ENCODE results near the gene CCDC24.

Gene CCDC24
- total RNA-seq: 0 to 0.94 reads per million in 2 donors

DNA sequence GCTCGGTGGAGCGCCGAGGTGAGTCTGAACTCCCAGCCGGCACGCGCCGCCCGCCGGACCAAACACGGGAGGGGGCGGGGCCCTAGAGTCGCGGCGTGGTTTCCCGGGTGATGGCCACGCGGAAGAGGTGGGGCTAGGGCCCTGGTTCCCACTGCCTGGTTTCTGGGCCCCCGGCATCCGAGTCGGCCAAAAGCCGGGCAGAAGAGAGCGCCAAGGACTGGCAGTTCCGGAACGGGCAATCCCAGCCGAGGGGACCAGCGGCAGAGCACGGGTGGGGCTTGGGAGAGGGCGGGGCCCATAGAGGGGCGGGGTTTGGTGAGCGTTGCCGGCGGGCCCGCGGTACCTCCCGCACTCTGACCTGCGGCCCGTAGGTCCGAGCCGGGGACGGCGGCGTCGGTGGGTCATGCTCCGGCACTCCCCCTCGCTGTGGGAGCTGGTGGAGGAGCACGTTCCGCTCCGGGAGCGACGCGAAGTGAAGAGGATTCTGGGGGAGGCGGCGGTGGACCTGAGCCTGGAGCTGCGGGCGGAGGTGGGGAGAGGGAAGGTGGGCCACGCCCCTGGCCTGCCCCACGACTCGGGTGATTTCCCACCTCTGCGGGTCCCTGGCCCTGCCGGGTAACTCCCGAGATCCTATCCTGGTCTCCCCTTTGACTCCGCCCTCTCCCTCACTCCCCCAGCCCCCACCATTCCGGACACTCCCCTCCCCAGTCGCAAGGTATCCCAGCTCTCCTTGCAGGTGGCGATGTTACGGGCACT lies at the start of gene CCDC24:
Gene CCDC24, plus strand, starts transcription at position 124 of the 756 bp plus-strand sequence. Its CDS starts 280 bp downstream, at position 404.
- DNase-seq: peak; percentile 58 to 70 (median 64)

DNA sequence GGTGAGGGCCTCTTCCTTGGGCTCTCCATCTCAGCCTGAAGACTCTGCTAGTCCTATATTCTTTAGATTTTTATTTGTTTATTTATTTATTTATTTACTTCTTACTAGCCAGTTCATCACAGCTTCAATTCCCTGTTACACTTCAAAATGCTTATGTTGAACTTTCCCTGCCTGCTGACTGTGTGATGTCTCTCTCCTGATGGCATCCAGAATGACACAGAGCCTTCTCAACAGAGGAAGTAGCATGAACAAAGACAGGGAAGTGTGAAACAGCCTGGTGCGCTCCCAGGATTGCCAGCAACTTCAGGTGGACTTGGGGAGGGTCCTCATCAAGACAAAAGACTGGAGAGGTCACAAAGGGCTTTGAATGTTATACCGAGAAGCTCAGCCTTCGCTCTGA lies 49.0 kb upstream of the CCDC24 start:
- DNase-seq: no peak

DNA sequence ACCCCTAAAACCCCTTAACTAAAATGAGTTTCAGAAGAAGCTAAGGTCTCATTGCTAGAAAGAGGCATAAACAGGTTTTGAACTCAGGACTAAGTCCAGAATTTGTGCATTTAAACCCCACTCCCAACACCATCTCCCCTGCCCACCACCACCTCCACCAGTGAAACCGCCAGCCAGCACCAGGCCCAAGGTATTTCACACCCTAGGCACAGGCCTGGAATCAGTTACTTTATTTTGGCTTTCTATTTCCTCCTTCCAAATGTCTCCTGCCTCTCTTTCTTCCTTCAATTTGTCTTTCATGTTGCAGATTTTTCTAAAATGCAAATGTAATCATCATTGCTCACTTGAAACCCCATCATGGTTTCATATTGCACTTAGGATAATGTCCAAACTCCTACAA lies 46.5 kb upstream of the CCDC24 start:
- no peak for DNase-seq

DNA sequence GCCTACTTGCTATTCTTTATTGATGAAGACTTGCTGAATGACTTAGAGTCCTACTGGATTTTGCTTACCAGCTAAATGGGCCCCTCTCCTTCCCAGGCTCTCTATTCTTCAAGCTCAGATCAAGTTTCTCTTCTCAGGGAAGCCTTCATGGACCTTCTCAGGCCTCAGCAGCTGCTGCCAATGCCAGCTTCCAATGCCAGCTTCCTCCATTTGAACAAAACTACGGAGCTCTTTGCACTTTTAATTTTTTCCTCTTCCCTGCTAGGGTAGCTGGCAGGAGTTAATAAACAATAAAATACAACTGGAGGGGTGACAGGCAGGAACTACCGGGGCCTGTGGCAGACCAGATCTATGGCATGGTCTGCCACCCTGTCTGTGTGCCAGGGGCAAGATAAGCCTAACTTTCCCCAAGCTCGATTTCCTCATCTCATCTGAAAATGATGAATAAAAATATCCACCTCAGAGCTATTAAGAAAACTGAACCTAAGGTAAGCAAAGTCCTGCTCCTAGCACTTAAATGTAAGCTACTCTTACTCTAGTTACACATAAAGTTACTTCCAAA lies 45.6 kb upstream of the CCDC24 start:
- DNase-seq: no peak

DNA sequence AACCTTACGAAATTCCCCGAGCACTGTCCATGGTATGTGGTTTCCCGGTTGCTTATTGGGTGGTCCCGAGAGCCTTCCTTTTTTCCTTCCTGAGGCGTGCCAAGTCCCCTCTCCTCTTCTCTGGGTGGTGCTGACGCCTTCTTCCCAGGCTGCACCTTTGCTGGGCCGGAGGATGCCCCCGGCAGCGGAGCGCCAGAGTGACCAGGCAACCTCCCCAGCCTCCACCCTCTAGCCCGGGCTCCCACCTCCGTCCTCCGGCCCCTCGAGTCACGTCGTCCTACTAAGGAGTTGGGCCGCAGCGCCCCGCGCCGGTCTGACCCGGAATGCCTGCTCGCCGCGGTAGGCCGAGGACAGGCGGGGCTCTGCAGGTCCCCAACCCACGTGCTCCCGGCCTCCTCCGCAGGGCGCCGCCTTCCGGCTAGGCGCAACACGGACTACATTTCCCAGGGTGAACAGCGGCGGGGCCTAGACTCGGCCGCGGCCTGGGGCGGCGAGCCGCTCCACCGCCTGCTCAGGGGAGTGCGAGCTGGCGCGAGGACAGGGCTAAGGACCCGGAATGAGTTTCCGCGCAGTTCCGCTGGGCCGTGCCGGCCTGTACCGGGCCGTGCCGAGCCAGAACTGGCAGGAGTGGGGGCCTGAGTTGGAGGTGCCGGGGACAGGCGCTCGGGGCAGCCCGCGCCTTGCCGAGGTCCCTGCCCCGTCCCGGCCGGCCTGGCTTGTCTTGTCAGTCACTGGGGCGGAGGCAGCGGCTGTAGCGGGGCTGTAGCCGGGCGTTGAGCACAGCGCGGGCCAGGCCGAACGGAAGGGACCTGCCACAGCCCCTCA lies 45.0 kb upstream of the CCDC24 start, which contains the start of gene IPO13:
Gene IPO13, plus strand, starts transcription at position 715 of the 825 bp plus-strand sequence. CDS start 651 bp downstream, outside the sequence.
- peak; percentile 81 to 98 (median 93) for DNase-seq

DNA sequence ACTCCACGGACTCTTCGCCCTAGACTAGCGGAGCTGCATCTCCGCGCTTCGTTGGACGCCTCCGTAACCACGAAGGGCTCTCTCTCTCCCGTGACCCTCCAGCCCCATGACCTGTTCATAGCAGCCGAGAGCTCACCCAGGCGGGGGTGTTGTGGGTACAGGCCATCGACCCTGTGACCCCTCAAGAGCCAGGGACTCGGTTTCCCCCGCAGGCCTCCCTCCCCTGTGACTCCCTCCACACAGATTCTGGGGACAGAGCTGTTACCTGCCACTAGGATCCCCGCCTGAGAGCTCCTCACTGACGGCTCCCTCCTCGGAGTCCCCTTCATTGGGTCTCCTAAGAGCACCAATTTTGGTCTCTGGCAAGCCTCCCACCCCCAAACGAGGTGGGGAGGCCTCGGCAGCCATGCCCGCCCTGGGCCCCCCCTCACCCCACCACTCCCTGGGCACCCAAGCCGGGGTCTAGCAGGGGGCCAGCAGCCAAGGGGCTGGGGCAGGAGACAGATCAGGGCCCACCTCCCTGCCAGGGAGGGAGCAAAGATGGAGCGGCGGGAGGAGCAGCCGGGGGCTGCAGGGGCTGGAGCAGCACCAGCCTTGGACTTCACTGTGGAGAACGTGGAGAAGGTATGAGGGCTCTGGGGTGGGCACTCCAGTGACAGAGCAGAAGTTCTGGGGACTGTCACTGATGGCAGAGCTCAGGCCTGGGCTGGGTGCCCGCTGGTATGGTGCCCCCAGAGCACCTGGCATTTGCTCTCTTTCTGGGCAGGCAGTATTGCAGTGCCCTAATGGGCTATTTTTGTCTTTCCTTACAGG lies 44.1 kb upstream of the CCDC24 start:
- peak in 1 of 5 experiments; percentile 38 for DNase-seq

DNA sequence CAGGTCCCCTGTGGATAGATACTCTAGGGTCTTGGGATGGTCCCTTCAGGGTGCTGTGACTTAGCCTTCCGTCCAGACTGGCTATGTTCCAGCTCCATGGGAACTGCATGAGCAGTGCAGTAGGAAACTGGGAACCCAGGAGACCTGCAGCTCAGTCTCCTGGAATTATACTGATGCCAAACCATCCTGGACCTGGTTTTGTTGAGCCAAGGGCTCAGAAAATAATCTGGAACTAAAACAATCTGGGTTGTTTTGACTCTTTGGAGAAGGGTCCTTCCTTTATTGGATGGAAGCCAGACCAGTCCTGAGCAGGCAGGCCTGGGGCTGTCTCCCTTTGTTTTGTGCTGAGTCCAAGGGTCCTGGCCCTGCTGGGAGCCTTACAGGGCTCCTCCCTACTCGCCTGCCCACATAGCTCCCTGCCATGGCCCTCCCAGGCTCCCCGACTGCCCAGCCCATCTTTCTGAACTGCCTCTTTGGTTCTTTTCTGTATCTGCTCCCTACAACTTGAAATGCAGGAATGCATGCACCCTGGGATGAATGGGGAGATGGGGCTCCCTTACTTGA lies 43.4 kb upstream of the CCDC24 start:
- DNase-seq: no peak

DNA sequence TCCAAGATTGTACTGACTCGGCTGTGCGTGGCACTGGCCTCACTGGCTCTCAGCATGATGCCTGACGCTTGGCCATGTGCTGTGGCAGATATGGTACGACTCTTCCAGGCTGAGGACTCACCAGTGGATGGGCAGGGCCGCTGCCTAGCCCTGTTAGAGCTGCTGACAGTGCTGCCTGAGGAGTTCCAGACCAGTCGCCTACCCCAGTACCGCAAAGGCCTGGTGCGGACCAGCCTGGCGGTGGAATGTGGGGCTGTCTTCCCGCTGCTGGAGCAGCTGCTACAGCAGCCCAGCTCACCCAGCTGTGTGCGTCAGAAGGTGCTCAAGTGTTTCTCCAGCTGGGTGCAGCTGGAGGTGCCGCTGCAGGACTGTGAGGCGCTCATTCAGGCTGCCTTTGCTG lies 41.7 kb upstream of the CCDC24 start:
- no peak for DNase-seq

DNA sequence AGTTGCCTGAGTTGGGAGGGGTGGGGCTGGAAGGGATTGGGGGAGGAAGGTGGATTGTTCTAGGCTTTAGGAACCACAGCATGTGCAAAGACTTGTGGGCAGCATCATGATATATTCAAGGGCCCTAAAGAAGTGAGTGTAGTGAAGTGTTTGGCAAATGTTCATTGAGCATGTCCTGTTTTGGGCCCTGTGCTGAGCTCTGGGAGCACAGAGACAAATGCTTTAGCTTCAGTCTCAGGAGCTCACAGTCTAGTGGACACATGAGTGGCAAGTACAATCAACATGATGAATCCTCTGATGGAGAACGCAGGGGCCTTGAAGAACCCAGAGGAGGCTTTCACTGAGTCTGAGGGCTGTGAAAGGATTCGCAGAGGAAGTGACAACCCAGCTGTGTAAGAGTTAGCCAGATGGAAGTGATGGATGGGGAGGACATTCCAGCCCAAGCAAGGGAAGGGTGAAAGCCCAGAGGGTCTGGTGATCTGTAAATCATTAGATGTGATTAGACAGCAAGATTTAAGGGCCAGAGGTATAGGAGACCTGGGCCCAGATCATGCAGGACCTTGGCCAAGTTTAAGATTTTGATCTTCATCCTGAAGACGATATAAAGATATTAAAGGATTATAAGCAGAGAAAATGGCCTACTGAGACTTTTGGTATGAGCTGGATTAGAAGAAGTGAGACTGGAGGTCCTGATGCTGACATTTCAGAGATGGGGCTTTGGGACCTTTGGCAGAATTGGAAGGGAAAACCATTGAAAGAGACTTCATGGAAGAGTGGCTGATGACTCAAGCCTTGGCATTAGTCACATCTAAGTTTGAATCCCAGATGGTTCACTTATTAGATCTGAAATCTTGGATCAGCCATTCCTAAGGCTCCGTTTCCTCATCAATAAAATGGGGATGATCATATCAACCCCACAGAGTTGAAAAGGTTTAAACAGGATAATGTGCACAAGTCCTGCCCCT lies 40.1 kb upstream of the CCDC24 start:
- DNase-seq: no peak

DNA sequence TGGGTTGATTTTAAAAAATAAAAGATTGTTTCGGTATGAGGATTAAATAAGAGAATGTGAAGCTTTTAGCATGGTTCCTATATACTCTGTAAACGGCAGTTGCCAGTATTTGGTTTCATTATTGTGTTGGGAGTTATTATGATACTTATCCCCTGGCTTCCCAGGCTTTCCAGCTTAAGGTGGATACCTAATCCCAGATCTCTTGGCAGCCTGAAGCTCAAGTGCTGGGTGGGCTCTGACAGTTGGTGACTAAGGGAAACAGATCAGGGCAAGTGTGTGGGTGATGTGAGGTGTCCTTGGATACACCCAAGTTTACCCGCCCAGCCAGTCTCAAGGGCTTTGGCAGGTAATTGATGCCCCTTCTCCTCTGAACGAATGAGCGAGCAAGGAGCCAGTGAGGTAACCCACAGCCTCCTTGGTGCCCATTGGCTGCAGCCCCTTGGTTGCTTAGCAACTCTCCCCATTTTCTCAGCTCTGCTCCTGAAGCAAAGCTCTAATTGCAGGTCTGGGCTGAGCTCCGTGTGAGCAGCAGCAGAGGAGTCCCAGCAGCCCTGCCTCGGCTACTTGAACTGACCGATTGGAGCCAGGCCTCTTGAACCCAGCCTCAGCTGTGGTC lies 38.6 kb upstream of the CCDC24 start:
- no peak for DNase-seq

DNA sequence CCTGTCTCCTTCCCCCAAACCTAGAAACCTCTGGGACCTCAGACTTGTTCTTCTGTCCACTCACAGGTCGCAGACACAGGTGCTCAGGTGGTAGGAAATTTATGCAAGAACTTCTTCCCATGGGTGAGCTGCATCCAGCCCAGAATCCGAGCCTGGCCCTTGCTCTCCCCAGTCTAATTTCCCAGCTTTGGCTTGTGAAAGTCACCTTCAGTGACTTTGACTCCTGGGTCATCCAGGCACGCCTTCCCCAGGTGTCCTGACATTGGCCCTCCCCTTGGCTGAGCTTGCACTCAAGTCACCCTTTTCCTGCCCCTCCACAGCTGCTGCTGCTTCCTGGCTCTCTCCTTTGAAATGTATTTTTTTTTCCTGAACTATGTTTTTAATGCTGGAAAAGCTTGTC lies 38.0 kb upstream of the CCDC24 start:
- DNase-seq: no peak

DNA sequence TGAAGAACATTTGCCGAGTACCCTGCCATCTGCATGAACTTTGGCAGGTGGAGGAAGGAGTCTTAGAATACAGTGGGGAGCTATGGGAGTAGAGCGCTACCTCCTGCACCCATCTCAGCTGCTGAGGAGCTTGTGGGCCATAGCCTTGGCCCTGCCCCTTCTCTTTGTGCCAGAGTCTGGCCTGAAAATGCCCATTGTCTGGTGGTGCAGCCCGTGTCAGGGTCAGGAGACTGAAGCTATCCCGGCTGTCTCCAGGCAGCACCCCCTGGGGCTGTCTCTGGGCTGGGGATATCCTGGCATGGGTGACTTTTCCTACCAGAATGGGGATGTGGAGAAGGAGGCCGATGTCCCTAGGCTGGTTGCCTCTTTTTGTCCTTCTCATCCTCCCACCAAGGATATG lies 37.4 kb upstream of the CCDC24 start:
- no peak for DNase-seq

DNA sequence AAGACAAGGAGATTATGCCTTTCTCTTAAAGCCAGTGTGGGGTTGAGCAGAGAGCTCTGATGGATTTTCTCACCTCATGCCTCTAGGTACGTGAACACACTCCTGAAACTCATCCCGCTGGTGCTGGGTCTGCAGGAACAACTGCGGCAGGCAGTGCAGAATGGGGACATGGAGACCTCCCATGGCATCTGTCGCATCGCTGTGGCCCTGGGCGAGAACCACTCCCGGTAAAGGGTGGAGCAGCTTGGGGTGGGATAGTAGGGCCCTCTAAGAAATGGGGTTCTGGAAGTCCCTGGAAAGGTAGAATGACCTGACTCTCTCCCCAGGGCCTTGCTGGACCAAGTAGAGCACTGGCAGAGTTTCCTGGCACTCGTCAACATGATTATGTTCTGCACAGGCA lies 35.2 kb upstream of the CCDC24 start:
- no peak for DNase-seq

DNA sequence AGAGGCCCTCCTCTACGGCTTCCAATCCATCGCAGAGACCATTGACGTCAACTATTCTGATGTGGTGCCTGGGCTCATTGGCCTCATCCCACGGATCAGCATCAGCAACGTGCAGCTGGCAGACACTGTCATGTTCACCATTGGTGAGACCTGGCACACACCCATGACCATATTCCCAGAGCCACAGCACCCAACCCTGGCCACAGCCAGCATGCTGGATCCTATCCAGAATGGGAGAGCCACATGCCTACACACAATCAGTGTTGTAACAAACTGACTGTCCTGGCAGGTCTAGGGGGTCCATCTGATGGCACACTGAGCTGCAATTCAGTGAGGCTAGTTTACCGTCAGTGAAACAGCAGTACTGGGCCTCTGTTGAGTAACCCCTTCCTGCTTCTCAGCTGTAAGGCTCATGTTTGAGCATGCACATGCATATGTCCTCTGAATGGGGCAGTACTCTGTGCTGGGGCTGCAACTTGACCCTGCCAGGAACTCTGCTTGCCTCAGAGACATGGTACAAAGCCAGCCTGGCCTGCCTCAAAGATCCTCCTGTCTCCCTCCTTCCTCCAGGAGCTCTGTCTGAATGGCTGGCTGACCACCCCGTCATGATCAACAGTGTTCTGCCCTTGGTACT lies 33.9 kb upstream of the CCDC24 start:
- no peak for DNase-seq

DNA sequence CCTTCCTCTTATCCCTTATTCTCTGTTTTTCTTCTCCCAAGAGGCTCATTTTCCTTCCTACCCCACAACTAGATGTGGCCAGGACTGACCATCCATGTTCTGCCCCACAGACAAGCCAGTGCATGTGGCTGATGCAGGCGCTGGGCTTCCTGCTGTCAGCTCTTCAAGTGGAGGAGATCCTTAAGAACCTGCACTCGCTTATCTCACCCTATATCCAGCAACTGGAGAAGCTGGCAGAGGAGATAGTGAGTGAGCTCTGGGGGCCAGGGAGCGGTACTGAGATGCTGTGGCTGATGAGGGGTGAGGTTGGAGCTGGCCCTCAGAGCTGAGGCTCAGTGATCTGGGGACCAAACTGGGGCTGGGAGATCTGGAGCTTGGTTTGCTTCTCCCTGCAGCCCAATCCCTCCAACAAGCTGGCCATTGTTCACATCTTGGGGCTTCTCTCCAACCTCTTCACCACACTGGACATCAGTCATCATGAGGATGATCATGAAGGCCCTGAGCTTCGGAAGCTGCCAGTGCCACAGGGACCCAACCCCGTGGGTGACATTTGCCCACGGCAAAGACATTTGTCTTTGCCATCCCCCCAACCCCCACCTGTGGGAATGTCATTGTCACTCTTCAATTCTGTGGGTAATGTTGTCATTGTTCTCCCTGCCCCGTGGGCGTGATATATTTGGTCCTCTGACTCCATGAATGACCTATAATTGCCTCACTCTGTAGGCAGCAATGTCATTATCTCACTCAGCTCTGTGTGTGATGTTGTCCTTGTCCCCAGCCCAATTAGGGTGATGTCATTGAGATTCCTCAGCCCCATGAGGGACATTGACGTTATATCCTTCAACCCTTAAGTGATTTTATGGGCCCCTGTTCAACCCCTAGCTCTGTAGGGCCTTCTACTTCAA lies 32.8 kb upstream of the CCDC24 start:
- no peak for DNase-seq

DNA sequence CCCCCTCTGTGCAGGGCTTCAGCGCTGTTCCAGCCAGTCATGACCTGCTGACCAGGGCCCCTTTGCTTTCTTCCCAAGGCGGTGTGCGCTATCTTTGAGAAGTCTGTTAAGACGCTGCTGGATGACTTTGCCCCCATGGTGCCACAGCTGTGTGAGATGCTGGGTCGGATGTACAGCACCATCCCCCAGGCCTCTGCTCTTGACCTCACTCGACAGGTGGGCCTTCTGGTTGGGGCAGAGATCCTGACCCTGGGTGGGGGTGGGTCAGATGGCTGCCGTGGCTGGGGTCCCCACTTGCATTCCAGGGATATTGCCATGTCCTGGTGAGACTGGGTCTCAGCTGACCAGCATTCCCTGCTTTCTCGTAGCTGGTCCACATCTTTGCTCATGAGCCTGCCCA lies 30.6 kb upstream of the CCDC24 start:
- DNase-seq: no peak

DNA sequence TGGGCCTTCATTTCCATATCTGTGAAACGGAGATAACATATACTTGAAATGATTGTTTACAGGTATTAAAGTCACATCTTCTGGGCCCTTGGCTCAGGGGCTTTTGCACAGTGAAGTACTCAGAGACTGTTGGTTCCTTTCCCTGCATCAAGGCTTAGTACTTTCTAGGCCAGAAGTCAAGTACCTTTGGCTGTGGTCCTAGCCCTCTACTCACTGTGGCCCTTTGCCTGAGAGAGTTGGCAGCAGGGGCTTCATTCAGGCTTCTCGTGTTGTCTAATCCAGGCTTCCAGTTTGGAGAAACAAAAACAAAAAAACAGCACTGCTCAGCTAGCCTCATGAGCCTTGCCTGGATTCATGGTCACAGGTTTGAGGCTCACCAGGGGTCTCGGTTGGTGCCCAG lies 29.7 kb upstream of the CCDC24 start:
- DNase-seq: no peak

DNA sequence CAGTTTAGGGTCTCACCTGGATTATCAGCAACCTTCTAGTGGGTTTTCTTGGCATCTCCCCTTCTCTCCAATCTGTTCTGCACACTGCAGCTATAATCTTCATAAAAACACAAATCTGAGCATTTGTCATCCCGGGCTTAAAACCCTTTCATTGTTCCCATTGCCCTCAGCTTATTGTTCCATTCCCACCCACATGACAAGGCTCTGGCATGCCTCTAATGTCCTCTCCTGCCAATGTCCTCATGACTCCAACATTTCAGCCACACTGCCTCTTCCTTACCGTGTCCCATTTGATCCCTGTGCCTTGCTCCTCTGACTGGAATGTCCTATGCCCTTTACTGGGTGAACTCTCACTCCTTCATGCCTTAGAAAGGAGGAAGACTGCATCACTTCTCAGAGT lies 29.1 kb upstream of the CCDC24 start:
- DNase-seq: no peak

DNA sequence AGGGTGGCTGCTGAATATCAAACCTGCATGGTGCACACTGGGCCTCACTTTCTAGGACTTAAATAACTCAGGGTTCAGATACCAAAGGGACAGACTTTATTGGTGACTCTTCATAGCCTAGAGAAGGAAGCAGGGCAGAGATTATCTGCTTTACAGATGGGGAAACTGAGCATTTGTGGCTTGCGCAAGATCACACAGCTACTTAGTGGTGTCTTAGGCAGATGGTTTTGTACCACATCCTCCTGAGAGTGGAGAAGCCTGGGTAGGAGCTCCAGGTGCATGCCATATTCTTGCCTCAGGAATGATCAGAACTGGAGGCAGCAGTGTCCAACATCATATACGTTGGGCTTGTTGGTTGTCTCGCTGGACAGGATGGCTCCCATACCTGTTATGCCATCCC lies 28.4 kb upstream of the CCDC24 start:
- no peak for DNase-seq

All from T-helper 2 cell (primary cell).